AG09309 (cell line): ENCODE results near the gene BRF1.
"Not testable (repeated sequence)": the region's sequence is repeated elsewhere in the genome, so short reads cannot be mapped to it uniquely, and the experiment has no call there.

ENCODE experiments used
- DNase-seq: peaks from one replicate; pipeline ENCODE4 v3.0.0-alpha.2; 2010; ENCODE audit warnings: low read depth
- H3K4me3 ChIP-seq: 2 replicates; pipeline ENCODE4 v1.5.1; 2011; ENCODE audit warnings: mild to moderate bottlenecking, low read depth, low read length, moderate library complexity; ENCODE audit not compliant: control insufficient read depth
- TF ChIP-seq, protein P1 (sequence below): IDR thresholded peaks from 2 replicates; pipeline ENCODE4 v1.5.1; 2011; ENCODE audit warnings: mild to moderate bottlenecking, low read depth, low read length, inconsistent platforms; ENCODE audit not compliant: insufficient read depth, control insufficient read depth; ENCODE audit errors: missing control alignments

The BRF1 gene

DNA sequence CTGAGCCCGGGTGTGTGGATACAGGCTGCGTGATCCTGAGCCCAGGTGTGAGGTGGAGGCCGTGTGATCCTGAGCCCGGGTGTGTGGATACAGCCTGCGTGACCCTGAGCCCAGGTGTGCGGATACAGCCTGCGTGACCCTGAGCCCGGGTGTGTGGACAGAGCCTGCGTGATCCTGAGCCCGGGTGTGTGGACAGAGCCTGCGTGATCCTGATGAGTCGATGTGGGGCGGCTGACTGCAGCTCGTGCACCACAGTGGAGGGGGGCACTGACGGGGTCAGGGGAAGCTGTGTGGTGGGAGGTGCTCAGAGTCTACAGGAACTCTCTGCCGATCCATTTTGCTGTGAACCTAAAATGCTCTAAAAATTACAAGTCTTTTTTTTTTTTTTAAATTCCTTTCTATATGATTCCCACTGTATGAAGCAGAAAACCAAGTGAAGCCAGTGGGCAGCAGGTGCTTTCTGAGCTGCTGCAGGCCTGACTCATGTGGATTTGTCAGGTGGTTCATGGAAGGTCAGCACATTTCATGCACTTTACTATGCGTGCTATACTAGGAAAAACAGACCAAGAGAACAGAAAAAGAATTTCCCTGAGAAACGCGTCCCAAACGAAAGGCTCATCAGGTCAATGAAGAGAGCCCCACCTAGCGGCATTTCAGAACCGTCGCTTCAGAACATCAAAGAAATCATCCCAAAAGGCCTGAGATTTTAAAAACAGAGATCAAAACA, 19.3 kb downstream of the BRF1 start:
- no peak overlapping the region for H3K4me3 ChIP-seq
- TF ChIP-seq, protein P1, sequence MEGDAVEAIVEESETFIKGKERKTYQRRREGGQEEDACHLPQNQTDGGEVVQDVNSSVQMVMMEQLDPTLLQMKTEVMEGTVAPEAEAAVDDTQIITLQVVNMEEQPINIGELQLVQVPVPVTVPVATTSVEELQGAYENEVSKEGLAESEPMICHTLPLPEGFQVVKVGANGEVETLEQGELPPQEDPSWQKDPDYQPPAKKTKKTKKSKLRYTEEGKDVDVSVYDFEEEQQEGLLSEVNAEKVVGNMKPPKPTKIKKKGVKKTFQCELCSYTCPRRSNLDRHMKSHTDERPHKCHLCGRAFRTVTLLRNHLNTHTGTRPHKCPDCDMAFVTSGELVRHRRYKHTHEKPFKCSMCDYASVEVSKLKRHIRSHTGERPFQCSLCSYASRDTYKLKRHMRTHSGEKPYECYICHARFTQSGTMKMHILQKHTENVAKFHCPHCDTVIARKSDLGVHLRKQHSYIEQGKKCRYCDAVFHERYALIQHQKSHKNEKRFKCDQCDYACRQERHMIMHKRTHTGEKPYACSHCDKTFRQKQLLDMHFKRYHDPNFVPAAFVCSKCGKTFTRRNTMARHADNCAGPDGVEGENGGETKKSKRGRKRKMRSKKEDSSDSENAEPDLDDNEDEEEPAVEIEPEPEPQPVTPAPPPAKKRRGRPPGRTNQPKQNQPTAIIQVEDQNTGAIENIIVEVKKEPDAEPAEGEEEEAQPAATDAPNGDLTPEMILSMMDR, result peak; percentile 60
- peak; percentile 27 for DNase-seq

DNA sequence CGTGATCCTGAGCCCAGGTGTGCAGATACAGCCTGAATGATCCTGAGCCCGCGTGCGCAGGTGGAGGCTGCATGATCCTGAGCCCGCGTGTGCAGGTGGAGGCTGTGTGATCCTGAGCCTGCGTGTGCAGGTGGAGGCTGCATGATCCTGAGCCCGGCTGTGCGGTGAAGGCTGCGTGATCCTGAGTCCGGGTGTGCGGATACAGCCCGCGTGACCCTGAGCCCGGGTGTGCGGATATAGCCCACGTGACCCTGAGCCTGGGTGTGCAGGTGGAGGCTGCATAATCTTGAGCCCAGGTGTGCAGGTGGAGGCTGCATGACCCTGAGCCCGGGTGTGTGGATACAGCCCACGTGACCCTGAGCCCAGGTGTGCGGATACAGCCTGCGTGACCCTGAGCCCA, 20.3 kb downstream of the BRF1 start:
- DNase-seq, result no peak
- no peak overlapping the region for H3K4me3 ChIP-seq
- TF ChIP-seq, protein P1, result no peak

DNA sequence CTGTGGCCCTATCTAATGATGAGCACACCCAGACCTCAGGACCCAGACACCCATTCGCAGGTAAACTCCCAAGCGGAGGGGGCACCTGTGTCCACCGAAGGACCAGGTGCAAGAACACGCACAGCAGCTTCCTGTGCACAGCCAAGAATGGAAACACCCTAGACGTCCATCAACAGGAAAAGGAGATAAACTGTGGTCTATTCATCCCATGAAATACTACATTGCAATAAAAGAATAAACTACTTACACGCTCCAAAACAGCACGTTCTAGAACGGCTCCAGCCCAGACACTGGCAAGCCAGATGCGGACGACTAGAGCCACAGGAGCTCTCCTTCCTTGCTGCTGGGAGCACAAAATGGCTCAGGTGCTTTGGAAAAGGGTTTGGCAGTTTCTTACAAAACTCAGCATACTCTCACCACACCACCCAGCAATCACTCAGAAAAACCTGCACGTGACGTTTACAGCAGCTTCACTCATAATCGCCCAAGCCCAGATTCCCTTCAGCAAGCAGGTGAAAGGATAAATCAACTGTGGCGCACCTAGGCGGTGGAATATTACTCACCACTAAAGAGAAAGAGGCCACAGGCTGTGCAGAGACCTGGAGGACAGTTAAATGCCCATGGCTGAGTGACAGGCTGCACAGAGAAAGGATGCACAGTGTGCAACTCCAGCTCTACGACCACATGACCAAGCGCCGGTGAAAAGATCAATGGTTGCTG, 21.0 kb downstream of the BRF1 start:
- H3K4me3 ChIP-seq, result no peak overlapping the region
- no peak for DNase-seq
- TF ChIP-seq, protein P1, result no peak

DNA sequence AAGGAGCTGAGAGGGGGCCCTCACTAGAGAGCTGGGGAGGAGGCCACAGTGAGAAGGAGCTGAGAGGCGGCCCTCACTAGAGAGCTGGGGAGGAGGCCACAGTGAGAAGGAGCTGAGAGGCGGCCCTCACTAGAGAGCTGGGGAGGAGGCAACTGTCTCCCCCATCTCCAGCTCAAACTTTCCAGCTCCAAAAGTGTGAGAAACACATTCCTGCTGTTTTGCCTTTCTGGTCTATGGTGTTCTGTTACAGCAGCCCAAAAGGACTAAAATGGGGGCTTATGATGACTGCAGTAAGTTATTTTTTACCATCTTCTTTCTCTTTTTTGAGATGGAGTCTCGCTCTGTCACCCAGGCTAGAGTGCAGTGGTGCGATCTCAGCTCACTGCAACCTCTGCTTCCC, 23.4 kb downstream of the BRF1 start:
- not testable (repeated sequence) for DNase-seq

DNA sequence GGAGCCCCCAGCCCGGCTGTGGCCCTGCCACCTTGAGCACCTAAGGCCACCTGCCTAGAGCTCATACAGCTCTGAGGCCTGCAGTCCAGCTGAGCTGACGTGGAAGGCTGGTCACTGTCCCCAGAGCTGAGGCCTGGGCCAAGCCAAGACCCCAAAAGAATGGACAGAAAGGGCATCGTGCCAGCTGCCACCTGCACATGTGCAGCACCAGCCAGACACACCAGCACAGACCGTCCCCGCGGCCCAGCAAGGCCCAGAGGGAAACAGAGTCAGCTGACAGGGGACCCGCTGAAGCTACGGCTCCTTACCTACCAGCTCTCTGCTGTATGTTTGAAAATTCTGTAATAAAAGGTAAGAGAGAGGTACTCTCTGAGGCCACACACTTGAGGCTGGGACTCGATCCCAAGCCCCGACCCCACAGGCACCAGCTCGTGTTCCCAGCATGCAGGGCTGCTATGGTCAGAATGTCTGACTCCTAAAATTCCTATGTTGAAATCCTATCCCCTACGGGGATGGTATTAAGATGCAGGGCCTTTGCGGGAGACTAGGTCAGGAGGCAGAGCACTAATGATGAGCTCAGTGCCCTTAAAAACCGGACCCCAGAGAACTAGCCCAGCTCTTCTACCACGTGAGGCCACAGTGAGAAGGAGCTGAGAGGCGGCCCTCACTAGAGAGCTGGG, 25.4 kb downstream of the BRF1 start:
- TF ChIP-seq, protein P1, result no peak
- peak; percentile 14 for DNase-seq

More for the DNA sequence above, 23.4 kb downstream of the BRF1 start:
- not testable (repeated sequence) for H3K4me3 ChIP-seq

DNA sequence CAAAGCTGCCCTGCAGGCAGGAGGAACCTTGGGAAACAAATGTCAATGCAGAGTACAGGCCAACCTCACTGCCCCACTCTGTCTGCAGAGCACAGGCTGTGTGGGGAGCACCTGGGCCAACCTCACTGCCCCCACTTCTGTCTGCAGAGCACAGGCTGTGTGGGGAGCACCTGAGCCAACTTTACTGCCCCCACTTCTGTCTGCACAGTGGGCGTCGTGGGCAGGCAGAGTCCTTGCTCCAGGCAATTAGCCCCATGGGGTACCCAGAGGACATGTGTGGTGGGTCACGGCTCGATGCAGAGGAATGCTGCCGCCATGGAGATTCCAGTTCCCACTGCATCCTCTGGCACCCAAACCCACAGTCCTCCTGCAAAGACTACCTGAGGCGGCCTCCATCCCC, 26.2 kb downstream of the BRF1 start:
- TF ChIP-seq, protein P1, result no peak
- DNase-seq, result no peak
- H3K4me3 ChIP-seq, result no peak overlapping the region

More for the DNA sequence above, 25.4 kb downstream of the BRF1 start:
- no peak overlapping the region for H3K4me3 ChIP-seq

DNA sequence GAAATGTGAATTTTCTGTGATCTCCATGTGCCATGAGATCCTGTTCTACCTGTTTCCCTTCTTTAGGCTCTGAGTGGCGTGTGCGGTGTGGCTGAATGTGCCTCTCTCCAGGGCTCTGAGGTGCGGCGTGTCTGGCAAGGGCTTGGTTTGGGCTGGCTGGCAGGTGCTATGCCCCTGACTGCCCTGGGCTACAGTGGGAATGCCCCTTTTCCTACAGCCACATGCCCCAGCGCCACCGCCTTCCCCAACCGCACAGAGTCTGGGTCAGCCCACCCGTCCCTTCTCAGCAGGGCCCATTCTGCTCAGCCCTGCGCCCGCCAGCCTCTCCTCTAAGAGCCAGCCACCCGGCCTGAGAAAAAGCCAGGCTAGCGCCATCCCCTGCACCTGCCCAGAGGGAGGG, 27.7 kb downstream of the BRF1 start:
- no peak overlapping the region for H3K4me3 ChIP-seq
- TF ChIP-seq, protein P1, result no peak
- DNase-seq, result no peak
